Fibroblast of pulmonary artery (primary cell): Measurements from ENCODE around the gene TAGLN2.

ENCODE experiments used
- DNase-seq: peaks from one replicate; pipeline ENCODE4 v3.0.0-alpha.2; 2010; ENCODE audit warnings: low read depth
- H3K4me3 ChIP-seq: replicated peaks from 2 replicates; pipeline ENCODE4 v1.5.1; 2011; ENCODE audit warnings: low read depth, mild to moderate bottlenecking, control low read depth, low read length, moderate library complexity
- CTCF ChIP-seq: IDR thresholded peaks from 2 replicates; pipeline ENCODE4 v1.5.1; 2011; ENCODE audit warnings: mild to moderate bottlenecking, control low read depth, low read length, inconsistent platforms; ENCODE audit errors: missing control alignments

Gene TAGLN2

DNA sequence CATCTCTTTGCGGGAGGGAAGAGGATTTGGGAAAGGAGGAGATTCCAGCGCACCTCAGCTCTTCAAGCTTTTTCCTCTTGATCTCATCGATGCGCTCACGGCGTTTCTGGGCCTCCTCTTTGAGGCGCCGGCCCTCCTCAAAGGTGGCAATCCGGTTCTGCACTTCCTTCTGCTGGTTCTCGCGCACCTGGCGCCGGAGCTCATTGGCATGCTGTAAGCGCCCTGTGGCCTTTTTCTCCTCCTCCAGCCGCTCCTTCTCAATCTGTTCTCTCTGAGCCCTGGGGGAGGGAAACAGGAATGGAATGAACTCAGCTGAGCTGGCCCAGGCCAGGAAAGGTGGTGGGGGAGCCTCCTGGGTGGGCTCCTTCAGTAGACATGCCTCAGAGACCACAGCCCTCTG lies 52.4 kb downstream of the TAGLN2 start:
- H3K4me3 ChIP-seq = no peak overlapping the region
- DNase-seq = no peak
- no peak for TF ChIP-seq CTCF

DNA sequence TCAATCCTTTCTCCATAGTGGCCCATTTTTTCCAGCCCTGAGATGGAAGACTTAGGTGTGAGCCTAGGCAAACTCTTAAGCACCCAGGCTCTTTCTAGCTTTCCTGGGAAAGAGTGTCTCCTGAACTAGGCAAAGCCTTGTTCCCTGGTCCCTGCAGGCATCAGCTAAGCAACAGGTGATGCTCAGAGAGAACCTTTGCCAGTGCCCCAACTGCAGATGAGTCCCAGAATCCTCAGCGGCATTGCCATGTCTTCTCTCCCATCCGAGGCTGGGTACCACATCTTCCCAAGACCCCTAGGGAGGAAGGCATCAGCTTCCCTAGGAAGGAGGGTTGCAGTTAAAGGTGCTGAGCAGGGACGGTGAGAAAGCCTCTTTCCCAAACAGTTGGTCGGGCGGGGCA lies 54.6 kb downstream of the TAGLN2 start:
- H3K4me3 ChIP-seq = no peak overlapping the region
- no peak for DNase-seq
- TF ChIP-seq CTCF = no peak

- no peak overlapping the region for H3K4me3 ChIP-seq
- no peak for DNase-seq
- no peak for TF ChIP-seq CTCF
Observed at GRCh38 chr1:159869607-159870006, 55.7 kb downstream of the TAGLN2 start.

DNA sequence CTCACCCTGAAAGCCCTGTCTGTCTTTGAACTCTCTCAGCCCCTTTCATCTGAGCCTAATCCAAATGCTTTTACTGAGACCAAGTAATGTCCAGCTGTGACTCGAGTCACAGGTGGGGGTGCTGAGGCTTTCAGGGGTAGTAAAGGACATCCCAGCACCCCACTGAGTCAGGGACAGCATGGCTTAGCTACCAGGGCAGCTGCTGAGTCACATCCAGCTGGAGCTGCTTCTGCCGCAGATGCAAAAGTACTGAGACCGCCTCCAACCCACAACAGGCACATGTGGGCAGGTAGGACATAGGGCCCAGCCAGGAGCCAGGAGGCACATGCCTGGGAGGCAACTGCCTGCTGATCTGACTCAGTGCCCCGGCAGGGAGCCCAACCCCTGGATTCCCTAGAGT lies 56.1 kb downstream of the TAGLN2 start:
- H3K4me3 ChIP-seq = no peak overlapping the region
- TF ChIP-seq CTCF = no peak
- no peak for DNase-seq

GRCh38 chr1:159868766-159869165 lies 56.5 kb downstream of the TAGLN2 start:
- TF ChIP-seq CTCF = no peak
- H3K4me3 ChIP-seq = no peak overlapping the region
- no peak for DNase-seq
